Upper lobe of left lung (tissue), 6 donors: ENCODE measurements around the gene BSPRY. TPM values are rescaled to one million over a fixed set of nuclear protein-coding genes. Genes with fewer than 3 reads are reported as not detected.

ENCODE experiments used
- ATAC-seq, 2 donors: fragments of 200-7000 bp; cut with Tn5 transposase; one replicate each; pipeline ENCODE4 v1.9.1; 2022; ENCODE audit warnings: mild to moderate bottlenecking in 2 of 2, moderate library complexity in 2 of 2; ENCODE audit not compliant: low FRiP score in 2 of 2
- DNase-seq, 2 donors: peaks; one replicate each; pipeline ENCODE4 v3.0.0-alpha.2; 2019 to 2020
- H3K27ac ChIP-seq, 4 donors: fragments of 200-600 bp; sonication (generic); one replicate each; pipeline ENCODE4 v1.5.1; 2016 to 2019
- H3K27me3 ChIP-seq, 4 donors: fragments of 200-600 bp; sonication (generic); one replicate each; pipeline ENCODE4 v1.5.1; 2017 to 2019
- H3K36me3 ChIP-seq, 4 donors: fragments of 200-600 bp; sonication (generic); one replicate each; pipeline ENCODE4 v1.5.1; 2016 to 2019
- H3K4me1 ChIP-seq, 4 donors: fragments of 200-600 bp; sonication (generic); one replicate each; pipeline ENCODE4 v1.5.1; 2018 to 2019
- H3K4me3 ChIP-seq, 4 donors: fragments of 200-600 bp; sonication (generic); one replicate each; pipeline ENCODE4 v1.5.1; 2017 to 2019; ENCODE audit warnings: mild to moderate bottlenecking in 2 of 4, moderate library complexity in 1 of 4
- H3K9me3 ChIP-seq, 4 donors: fragments of 200-600 bp; sonication (generic); one replicate each; pipeline ENCODE4 v1.5.1; 2018 to 2019
- CTCF ChIP-seq, 6 experiments: fragments of 450-650 bp in 4 of 6; fragments of 200-600 bp in 2 of 6; sonication (generic) in 2 of 6; IDR thresholded peaks; one replicate each; pipeline ENCODE4 v1.5.1; 2016 to 2019; ENCODE audit warnings: antibody characterized with exemption in 6 of 6
- EP300 ChIP-seq, 4 donors: sonication (generic); formaldehyde crosslinking; IDR thresholded peaks; one replicate each; pipeline ENCODE4 v1.5.1; 2017; ENCODE audit warnings: antibody characterized with exemption in 4 of 4, control low read depth in 2 of 4
- POLR2A ChIP-seq, 4 donors: fragments of 450-650 bp; IDR thresholded peaks; one replicate each; pipeline ENCODE4 v1.5.1; 2016 to 2017; ENCODE audit warnings: antibody characterized with exemption in 4 of 4, mild to moderate bottlenecking in 2 of 4
- POLR2AphosphoS5 ChIP-seq, 2 donors: sonication (generic); formaldehyde crosslinking; IDR thresholded peaks; one replicate each; pipeline ENCODE4 v1.5.1; 2017; ENCODE audit warnings: antibody characterized with exemption in 2 of 2
- WGBS, 2 donors: methylation state at CpG; one replicate each; pipeline ENCODE4 v1.1.5; 2017 to 2018; 5-methylcytosine and 5-hydroxymethylcytosine counted together
- total RNA-seq, 6 donors: library from RNA; depleted of rRNA in 4 of 6; stranded (reverse); fragments of >200 nt in 4 of 6; gene quantifications; one replicate each; pipeline versions ENCODE4 v1.1.0 to v1.2.1, GENCODE V29; 2016 to 2021
- donor health status: DM: no; HTN: no; CAD: no; lungs with moderate emphysema.
- donor health status: DM: no; HTN: yes; CAD: no; lungs with severe emphysema.

BSPRY gene
- total RNA-seq, 6 donors from 2014 or later, result 5.2 to 21.1 (median 12.7) TPM

DNA sequence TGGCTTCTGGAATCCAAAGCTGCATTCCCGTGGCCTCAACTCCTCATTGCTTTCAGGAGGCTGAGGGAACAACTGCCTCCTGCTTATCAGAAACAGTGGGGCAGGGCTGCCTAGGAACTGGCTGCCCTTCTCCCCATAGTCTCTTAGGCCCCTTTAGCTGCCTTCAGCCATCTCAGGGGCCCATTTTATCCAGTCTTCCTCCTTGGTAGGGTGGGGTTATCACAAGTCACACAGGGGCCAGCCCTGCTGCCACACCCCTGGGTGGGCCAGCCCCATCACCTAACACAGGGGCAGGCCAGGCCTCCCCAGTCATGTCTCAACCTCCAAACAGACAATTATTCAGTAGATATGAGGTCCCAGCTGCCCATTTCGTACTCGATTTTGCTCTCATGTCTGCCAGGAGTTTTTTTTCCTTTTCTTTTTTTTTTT lies 47.9 kb downstream of the BSPRY start:
- H3K4me1 ChIP-seq, result peaks cover 20 to 25% (median 22%) of the 10 kb centered on the region in 4 donors
- 87 to 97% methylated on average over 3 of the region's 3 CpGs for WGBS, 2 donors

DNA sequence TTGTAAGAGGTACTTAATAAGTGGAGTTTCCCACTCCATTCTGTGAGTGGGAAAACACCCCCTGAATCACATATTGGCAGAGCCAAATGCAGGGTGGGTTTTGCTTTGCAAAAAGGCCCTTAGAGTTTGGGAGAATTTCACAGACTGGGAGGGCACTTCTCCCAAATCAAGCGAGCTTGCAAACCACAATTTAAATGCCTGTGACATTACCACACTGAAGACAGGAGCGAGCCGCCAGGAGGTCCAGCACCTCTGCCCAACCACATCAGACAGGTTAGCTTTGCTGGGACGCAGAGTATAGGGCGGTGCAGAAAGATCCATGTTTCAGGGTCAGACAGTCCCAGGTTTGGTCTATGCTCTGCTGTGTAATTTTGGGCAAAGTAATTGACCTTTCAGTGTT lies 49.5 kb downstream of the BSPRY start:
- H3K4me1 ChIP-seq, result peaks cover 20 to 25% (median 22%) of the 10 kb centered on the region in 4 donors
- WGBS, 2 donors, result 76% methylated on average over 5 of the region's 5 CpGs

More for the DNA sequence above, 47.9 kb downstream of the BSPRY start:
- Histone ChIP-seq H3K4me3 (no peak overlapping the region), H3K27me3 (no peaks in the 10 kb centered on the region), H3K9me3 (no peaks in the 10 kb centered on the region), H3K27ac (no peak overlapping the region), H3K36me3 (peaks cover 0 to 22% (median 6%) of the 10 kb centered on the region in 4 donors)
- DNase-seq, result no peak
- no peak for ATAC-seq
- TF ChIP-seq CTCF (IDR thresholded peaks at IDR 0.05) (no peak), POLR2A (IDR thresholded peaks at IDR 0.05) (no peak), EP300 (IDR thresholded peaks at IDR 0.05) (no peak), POLR2AphosphoS5 (IDR thresholded peaks at IDR 0.05) (no peak)

GRCh38 chr9:113399646-113400200 lies 50.4 kb downstream of the BSPRY start:
- Histone ChIP-seq H3K27me3 (no peaks in the 10 kb centered on the region), H3K4me1 (peaks cover 20 to 28% (median 23%) of the 10 kb centered on the region in 4 donors), H3K27ac (peak overlapping the region in 3 of 4 donors; percentile 8 to 38 (median 24)), H3K36me3 (peaks cover 0 to 4% (median 0%) of the 10 kb centered on the region in 4 donors), H3K4me3 (peak overlapping the region in 2 of 4 donors; percentile 86 to 88), H3K9me3 (no peaks in the 10 kb centered on the region)
- ATAC-seq (no peak), DNase-seq (no peak)
- WGBS, 2 donors, result 60 to 78% methylated on average over 3 of the region's 3 CpGs
- TF ChIP-seq POLR2AphosphoS5 (IDR thresholded peaks at IDR 0.05) (no peak), EP300 (IDR thresholded peaks at IDR 0.05) (no peak), CTCF (IDR thresholded peaks at IDR 0.05) (no peak), POLR2A (IDR thresholded peaks at IDR 0.05) (no peak)

More for the DNA sequence above, 49.5 kb downstream of the BSPRY start:
- ATAC-seq (no peak), DNase-seq (no peak)
- no peak for TF ChIP-seq POLR2AphosphoS5 (IDR thresholded peaks at IDR 0.05)
- TF ChIP-seq CTCF (IDR thresholded peaks at IDR 0.05), result no peak
- TF ChIP-seq POLR2A (IDR thresholded peaks at IDR 0.05), result no peak
- TF ChIP-seq EP300 (IDR thresholded peaks at IDR 0.05), result no peak
- Histone ChIP-seq H3K4me3 (no peak overlapping the region), H3K36me3 (peaks cover 0 to 7% (median 0%) of the 10 kb centered on the region in 4 donors), H3K9me3 (no peaks in the 10 kb centered on the region), H3K27ac (peak overlapping the region in 3 of 4 donors; percentile 11 to 33 (median 14)), H3K27me3 (no peaks in the 10 kb centered on the region)

GRCh38 chr9:113401027-113401792 lies 51.9 kb downstream of the BSPRY start, which contains the start of gene ALAD:
ALAD (minus strand) TSS chr9:113401284; CDS start chr9:113393559, 7,725 bp downstream.
- peak; percentile 99 to 100 for DNase-seq

More at GRCh38 chr9:113401027-113401792, 51.9 kb downstream of the BSPRY start, which contains the start of gene ALAD:
- WGBS, 2 donors, result 4 to 22% methylated on average over 5 to 39 of the region's 50 CpGs
- Histone ChIP-seq H3K4me3 (peak within 1 kb of the TSS; percentile 82 to 90 (median 87)), H3K4me1 (peaks cover 20 to 28% (median 23%) of the 10 kb centered on the region in 4 donors), H3K27me3 (no peaks in the 10 kb centered on the region), H3K36me3 (no peaks in the 10 kb centered on the region), H3K9me3 (no peaks in the 10 kb centered on the region), H3K27ac (peak within 1 kb of the TSS; percentile 69 to 85 (median 80))
- TF ChIP-seq POLR2A (IDR thresholded peaks at IDR 0.05), result peak in 3 of 4 donors; percentile 32 to 79 (median 35)
- TF ChIP-seq EP300 (IDR thresholded peaks at IDR 0.05), result no peak
- peak; percentile 95 to 99 (median 98) for TF ChIP-seq CTCF (IDR thresholded peaks at IDR 0.05)
- TF ChIP-seq POLR2AphosphoS5 (IDR thresholded peaks at IDR 0.05), result peak; percentile 38 to 73
- ATAC-seq, result peak; percentile 100
